ENCODE results near the gene CINP.

- TF ChIP-seq CTCF (conservative IDR thresholded peaks at IDR 0.05; ENCODE audit: low read depth, low read length) (peak; percentile 49), EZH2 (IDR thresholded peaks at IDR 0.05; ENCODE audit: low read length, unreplicated experiment) (no peak), EZH2phosphoT487 (IDR thresholded peaks at IDR 0.05; ENCODE audit: borderline replicate concordance, low read length) (no peak)
These were observed 45.0 kb downstream of the CINP start for GRCh38 chr14:102317564-102318248.
